SK-N-SH (cell line): ENCODE measurements around the gene GPR25.

Experiments
- CHD2 ChIP-seq: fragments of 150-350 bp; IDR thresholded peaks from 2 replicates; pipeline ENCODE4 v1.6.1; 2018; ENCODE audit warnings: low read length; ENCODE audit not compliant: partially characterized antibody
- ELF1 ChIP-seq: IDR thresholded peaks from 2 replicates; pipeline ENCODE4 v1.4.0; 2012
- EZH2phosphoT487 ChIP-seq: fragments of 200-600 bp; sonication (generic); IDR thresholded peaks from 2 replicates; pipeline ENCODE4 v1.6.1; 2017; ENCODE audit warnings: low read depth, mixed run types, mild to moderate bottlenecking, antibody characterized with exemption, moderate library complexity, borderline replicate concordance
- FOXJ3 ChIP-seq: sonication (generic); formaldehyde crosslinking; IDR thresholded peaks from 2 replicates; pipeline ENCODE4 v1.5.1; 2020; ENCODE audit warnings: mild to moderate bottlenecking, missing genetic modification reagents
- GABPA ChIP-seq: IDR thresholded peaks from 2 replicates; pipeline ENCODE4 v1.4.0; 2012; ENCODE audit warnings: low read depth, mild to moderate bottlenecking
- POLR2AphosphoS5 ChIP-seq: IDR thresholded peaks from 2 replicates; pipeline ENCODE4 v1.6.1; 2012; ENCODE audit warnings: low read depth, low read length
- RAD21 ChIP-seq: IDR thresholded peaks from 2 replicates; pipeline ENCODE4 v1.6.1; 2012; ENCODE audit warnings: mild to moderate bottlenecking, low read length
- RCOR1 ChIP-seq: fragments of 150-350 bp; IDR thresholded peaks from 2 replicates; pipeline ENCODE4 v1.6.1; 2017; ENCODE audit warnings: antibody characterized with exemption, low read length
- SIN3A ChIP-seq: IDR thresholded peaks from 2 replicates; pipeline ENCODE4 v1.6.1; 2012; ENCODE audit warnings: low read depth, mild to moderate bottlenecking, low read length, moderate library complexity, borderline replicate concordance
- TAF1 ChIP-seq: IDR thresholded peaks from 2 replicates; pipeline ENCODE4 v1.6.1; 2012; ENCODE audit warnings: low read depth, mild to moderate bottlenecking, low read length, moderate library complexity, borderline replicate concordance
- TCF12 ChIP-seq: IDR thresholded peaks from 2 replicates; pipeline ENCODE4 v1.4.0; 2012
- TF ChIP-seq, protein P1 (sequence below): fragments of 200-600 bp; sonication (generic); IDR thresholded peaks from 2 replicates; pipeline ENCODE4 v1.6.1; 2017; ENCODE audit warnings: antibody characterized with exemption, mild to moderate bottlenecking, moderate library complexity
- TF ChIP-seq, protein P2 (sequence below): IDR thresholded peaks from 2 replicates; pipeline ENCODE4 v1.4.0; 2012; ENCODE audit warnings: low read depth, borderline replicate concordance
- TF ChIP-seq, protein P3 (sequence below): IDR thresholded peaks from 2 replicates; pipeline ENCODE4 v1.6.1; 2012; ENCODE audit warnings: mild to moderate bottlenecking, low read depth, low read length, moderate library complexity

DNA sequence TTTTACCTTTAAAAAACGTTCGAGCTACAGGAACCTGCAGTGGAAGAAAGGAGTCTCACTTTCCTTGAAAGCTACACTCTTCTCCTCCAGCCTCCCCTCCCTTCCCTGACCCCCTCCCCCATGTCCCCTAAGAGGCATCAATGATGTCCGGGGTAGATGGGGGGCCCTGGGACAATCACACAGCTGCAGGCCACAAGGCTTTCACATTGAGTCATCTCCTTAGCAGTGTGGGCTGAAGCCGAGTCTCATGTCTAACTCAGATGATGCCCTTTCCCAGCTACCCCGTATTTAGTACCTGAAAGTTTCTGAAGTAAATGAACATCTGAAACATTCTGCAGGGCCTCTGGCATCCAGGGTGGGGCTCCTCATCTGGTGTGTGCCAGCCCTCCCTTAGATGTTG, 6.3 kb upstream of the GPR25 start:
- TF ChIP-seq, protein P1, sequence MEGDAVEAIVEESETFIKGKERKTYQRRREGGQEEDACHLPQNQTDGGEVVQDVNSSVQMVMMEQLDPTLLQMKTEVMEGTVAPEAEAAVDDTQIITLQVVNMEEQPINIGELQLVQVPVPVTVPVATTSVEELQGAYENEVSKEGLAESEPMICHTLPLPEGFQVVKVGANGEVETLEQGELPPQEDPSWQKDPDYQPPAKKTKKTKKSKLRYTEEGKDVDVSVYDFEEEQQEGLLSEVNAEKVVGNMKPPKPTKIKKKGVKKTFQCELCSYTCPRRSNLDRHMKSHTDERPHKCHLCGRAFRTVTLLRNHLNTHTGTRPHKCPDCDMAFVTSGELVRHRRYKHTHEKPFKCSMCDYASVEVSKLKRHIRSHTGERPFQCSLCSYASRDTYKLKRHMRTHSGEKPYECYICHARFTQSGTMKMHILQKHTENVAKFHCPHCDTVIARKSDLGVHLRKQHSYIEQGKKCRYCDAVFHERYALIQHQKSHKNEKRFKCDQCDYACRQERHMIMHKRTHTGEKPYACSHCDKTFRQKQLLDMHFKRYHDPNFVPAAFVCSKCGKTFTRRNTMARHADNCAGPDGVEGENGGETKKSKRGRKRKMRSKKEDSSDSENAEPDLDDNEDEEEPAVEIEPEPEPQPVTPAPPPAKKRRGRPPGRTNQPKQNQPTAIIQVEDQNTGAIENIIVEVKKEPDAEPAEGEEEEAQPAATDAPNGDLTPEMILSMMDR, result no peak
- no peak for TF ChIP-seq FOXJ3 (CRISPR knock-in tag)
- no peak for TF ChIP-seq CHD2
- TF ChIP-seq, protein P2, sequence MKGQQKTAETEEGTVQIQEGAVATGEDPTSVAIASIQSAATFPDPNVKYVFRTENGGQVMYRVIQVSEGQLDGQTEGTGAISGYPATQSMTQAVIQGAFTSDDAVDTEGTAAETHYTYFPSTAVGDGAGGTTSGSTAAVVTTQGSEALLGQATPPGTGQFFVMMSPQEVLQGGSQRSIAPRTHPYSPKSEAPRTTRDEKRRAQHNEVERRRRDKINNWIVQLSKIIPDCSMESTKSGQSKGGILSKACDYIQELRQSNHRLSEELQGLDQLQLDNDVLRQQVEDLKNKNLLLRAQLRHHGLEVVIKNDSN, result no peak
- TF ChIP-seq, protein P3, sequence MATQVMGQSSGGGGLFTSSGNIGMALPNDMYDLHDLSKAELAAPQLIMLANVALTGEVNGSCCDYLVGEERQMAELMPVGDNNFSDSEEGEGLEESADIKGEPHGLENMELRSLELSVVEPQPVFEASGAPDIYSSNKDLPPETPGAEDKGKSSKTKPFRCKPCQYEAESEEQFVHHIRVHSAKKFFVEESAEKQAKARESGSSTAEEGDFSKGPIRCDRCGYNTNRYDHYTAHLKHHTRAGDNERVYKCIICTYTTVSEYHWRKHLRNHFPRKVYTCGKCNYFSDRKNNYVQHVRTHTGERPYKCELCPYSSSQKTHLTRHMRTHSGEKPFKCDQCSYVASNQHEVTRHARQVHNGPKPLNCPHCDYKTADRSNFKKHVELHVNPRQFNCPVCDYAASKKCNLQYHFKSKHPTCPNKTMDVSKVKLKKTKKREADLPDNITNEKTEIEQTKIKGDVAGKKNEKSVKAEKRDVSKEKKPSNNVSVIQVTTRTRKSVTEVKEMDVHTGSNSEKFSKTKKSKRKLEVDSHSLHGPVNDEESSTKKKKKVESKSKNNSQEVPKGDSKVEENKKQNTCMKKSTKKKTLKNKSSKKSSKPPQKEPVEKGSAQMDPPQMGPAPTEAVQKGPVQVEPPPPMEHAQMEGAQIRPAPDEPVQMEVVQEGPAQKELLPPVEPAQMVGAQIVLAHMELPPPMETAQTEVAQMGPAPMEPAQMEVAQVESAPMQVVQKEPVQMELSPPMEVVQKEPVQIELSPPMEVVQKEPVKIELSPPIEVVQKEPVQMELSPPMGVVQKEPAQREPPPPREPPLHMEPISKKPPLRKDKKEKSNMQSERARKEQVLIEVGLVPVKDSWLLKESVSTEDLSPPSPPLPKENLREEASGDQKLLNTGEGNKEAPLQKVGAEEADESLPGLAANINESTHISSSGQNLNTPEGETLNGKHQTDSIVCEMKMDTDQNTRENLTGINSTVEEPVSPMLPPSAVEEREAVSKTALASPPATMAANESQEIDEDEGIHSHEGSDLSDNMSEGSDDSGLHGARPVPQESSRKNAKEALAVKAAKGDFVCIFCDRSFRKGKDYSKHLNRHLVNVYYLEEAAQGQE, result no peak
- TF ChIP-seq EZH2phosphoT487, result no peak
- no peak for TF ChIP-seq TAF1
- TF ChIP-seq RAD21, result no peak
- no peak for TF ChIP-seq ELF1
- TF ChIP-seq POLR2AphosphoS5, result no peak
- no peak for TF ChIP-seq SIN3A
- no peak for TF ChIP-seq TCF12
- no peak for TF ChIP-seq RCOR1
- no peak for TF ChIP-seq GABPA
